Suppressor macrophage treated with lipopolysaccharide for 1 hour (primary cell): Measurements from ENCODE around the gene PRR35.

Experiments used
- DNase-seq, 3 donors: peaks; one replicate each; pipeline ENCODE4 v3.0.0-alpha.2; 2020 to 2022

The PRR35 gene

GRCh38 chr16:549544-550263 is 10.5 kb upstream of the PRR35 start:
- DNase-seq = no peak

GRCh38 chr16:551210-551609 is 9.0 kb upstream of the PRR35 start:
- DNase-seq = no peak

GRCh38 chr16:552171-552570 is 8.0 kb upstream of the PRR35 start:
- DNase-seq = no peak

GRCh38 chr16:553601-554296 is 6.4 kb upstream of the PRR35 start:
- DNase-seq = no peak

GRCh38 chr16:554297-554621 is 5.9 kb upstream of the PRR35 start:
- DNase-seq = no peak

GRCh38 chr16:554640-555365 is 5.4 kb upstream of the PRR35 start:
- no peak for DNase-seq

GRCh38 chr16:555528-556473 is 4.4 kb upstream of the PRR35 start:
- DNase-seq = no peak

GRCh38 chr16:556474-557173 is 3.6 kb upstream of the PRR35 start:
- no peak for DNase-seq

- DNase-seq = no peak
Measured at GRCh38 chr16:557463-558297, 2.5 kb upstream of the PRR35 start.

GRCh38 chr16:558298-559020 is 1.7 kb upstream of the PRR35 start:
- DNase-seq = no peak

GRCh38 chr16:559021-559380 is 1.2 kb upstream of the PRR35 start:
- no peak for DNase-seq

GRCh38 chr16:559411-560203 is 587 bp upstream of the PRR35 start:
- no peak for DNase-seq

GRCh38 chr16:560701-561412 is 663 bp downstream of the PRR35 start:
- no peak for DNase-seq

GRCh38 chr16:561413-561794 is 1.2 kb downstream of the PRR35 start:
- DNase-seq = no peak

- no peak for DNase-seq
Measured at GRCh38 chr16:561957-562938, 2.1 kb downstream of the PRR35 start.

- DNase-seq = no peak
Measured at GRCh38 chr16:563072-563644, 3.0 kb downstream of the PRR35 start.

GRCh38 chr16:564690-565418 is 4.7 kb downstream of the PRR35 start:
- no peak for DNase-seq
